Measurements from ENCODE around the gene SNRNP25.

The SNRNP25 gene

GRCh38 chr16:91484-91883 is 37.9 kb downstream of the SNRNP25 start:
- peak overlapping the region; percentile 41 for H3K27ac ChIP-seq
- ChIA-PET POLR2A (ENCODE audit: low non-redundant PET) (no interaction called here), CTCF (interaction anchor here (0.6 to 1.4 kb wide), 2 partner anchors 26 to 42 kb away, joined by 4 to 6 read pairs; no protein-coding TSS in a partner anchor)
- no peak for DNase-seq (ENCODE audit: low spot score)
- TF ChIP-seq CTCF (conservative IDR thresholded peaks at IDR 0.05; ENCODE audit: low read depth), result no peak

GRCh38 chr16:92431-93339 is 39.1 kb downstream of the SNRNP25 start:
- TF ChIP-seq CTCF (conservative IDR thresholded peaks at IDR 0.05; ENCODE audit: low read depth), result no peak
- ChIA-PET POLR2A (ENCODE audit: low non-redundant PET) (no interaction called here), CTCF (interaction anchor here (0.6 to 6.7 kb wide), 3 partner anchors 25 to 1619 kb away, joined by 4 to 135 read pairs (median 6); no protein-coding TSS in a partner anchor)
- peak overlapping the region; percentile 41 for H3K27ac ChIP-seq
- no peak for DNase-seq (ENCODE audit: low spot score)

GRCh38 chr16:94918-95265 is 41.3 kb downstream of the SNRNP25 start:
- peak overlapping the region; percentile 41 for H3K27ac ChIP-seq
- no peak for DNase-seq (ENCODE audit: low spot score)
- CTCF ChIA-PET, result interaction anchor here (1.7 to 6.7 kb wide), 2 partner anchors 28 to 32 kb away, joined by 8 to 135 read pairs; no protein-coding TSS in a partner anchor
- POLR2A ChIA-PET (ENCODE audit: low non-redundant PET), result no interaction called here
- no peak for TF ChIP-seq CTCF (conservative IDR thresholded peaks at IDR 0.05; ENCODE audit: low read depth)

- peak; percentile 94 for DNase-seq (ENCODE audit: low spot score)
- ChIA-PET CTCF (interaction anchor here (0.6 to 6.7 kb wide), 22 partner anchors 10 to 554 kb away, joined by 3 to 135 read pairs (median 4); partner anchors contain the start of gene RHBDF1), POLR2A (ENCODE audit: low non-redundant PET) (interaction anchor here (0.6 kb wide), 1 partner anchor 10 kb away, joined by 3 read pairs; no protein-coding TSS in a partner anchor)
- peak overlapping the region; percentile 32 for H3K27ac ChIP-seq
- TF ChIP-seq CTCF (conservative IDR thresholded peaks at IDR 0.05; ENCODE audit: low read depth), result peak; percentile 97
Measured at GRCh38 chr16:96935-97381, 43.3 kb downstream of the SNRNP25 start.

GRCh38 chr16:97822-98221 is 44.2 kb downstream of the SNRNP25 start:
- CTCF ChIA-PET, result interaction anchor here (1.0 to 6.7 kb wide), 4 partner anchors 19 to 35 kb away, joined by 5 to 135 read pairs (median 10); partner anchors contain the start of gene RHBDF1
- peak overlapping the region; percentile 32; the same call in 1 of the 2 replicates for H3K27ac ChIP-seq
- TF ChIP-seq CTCF (conservative IDR thresholded peaks at IDR 0.05; ENCODE audit: low read depth), result no peak
- DNase-seq (ENCODE audit: low spot score), result no peak
- POLR2A ChIA-PET (ENCODE audit: low non-redundant PET), result interaction anchor here (0.6 kb wide), 1 partner anchor 14 kb away, joined by 4 read pairs; no protein-coding TSS in a partner anchor

- POLR2A ChIA-PET (ENCODE audit: low non-redundant PET), result no interaction called here
- CTCF ChIA-PET, result no interaction called here
- TF ChIP-seq CTCF (conservative IDR thresholded peaks at IDR 0.05; ENCODE audit: low read depth), result no peak
- peak overlapping the region; percentile 20; the same call in 1 of the 2 replicates for H3K27ac ChIP-seq
- DNase-seq (ENCODE audit: low spot score), result no peak
Measured at GRCh38 chr16:100989-101388, 47.4 kb downstream of the SNRNP25 start.
